Naive thymus-derived CD4-positive, alpha-beta T cell (primary cell): ENCODE data around the gene FBXL17. TPM values are rescaled to one million over a fixed set of nuclear protein-coding genes. Genes with fewer than 3 reads are reported as not detected.

Source experiments
- ATAC-seq: fragments of 150-1000 bp; cut with Tn5 transposase; 2 replicates; pipeline ENCODE4 v1.10.0; 2021; ENCODE audit warnings: mild to moderate bottlenecking, moderate library complexity
- CTCF ChIA-PET: fragments of 350-600 bp; sonication (Branson Sonifier 250); formaldehyde crosslinking; loops from one replicate; lab custom pipeline; 2021; ENCODE audit warnings: antibody characterized with exemption; lab: Charles Lee
- POLR2A ChIA-PET: fragments of 350-600 bp; sonication (Branson Sonifier 250); formaldehyde crosslinking; loops from one replicate; lab custom pipeline; 2021; ENCODE audit warnings: antibody characterized with exemption, inconsistent platforms; lab: Charles Lee
- DNase-seq, 9 donors: peaks; one replicate each; pipeline versions ENCODE4 v3.0.0 to v3.0.0-alpha.2; 2020 to 2022; ENCODE audit warnings: mixed read lengths in 1 of 9
- H3K27ac ChIP-seq: one replicate; pipeline ENCODE4 v1.7.0; 2013; ENCODE audit warnings: mild to moderate bottlenecking, low read depth, low read length, moderate library complexity
- H3K27me3 ChIP-seq, 2 donors: one replicate each; pipeline ENCODE4 v1.7.0; 2013; ENCODE audit warnings: low read length in 2 of 2, mild to moderate bottlenecking in 2 of 2, moderate library complexity in 2 of 2; ENCODE audit not compliant: control insufficient read depth in 2 of 2, insufficient read depth in 2 of 2
- H3K36me3 ChIP-seq, 3 experiments: 1 replicate in 2 of 3; 2 replicates in 1 of 3; pipeline ENCODE4 v1.7.0; 2013; ENCODE audit warnings: low read length in 3 of 3, mild to moderate bottlenecking in 3 of 3, moderate library complexity in 1 of 3; ENCODE audit not compliant: insufficient read depth in 3 of 3, control insufficient read depth in 2 of 3
- H3K4me1 ChIP-seq, 2 donors: one replicate each; pipeline ENCODE4 v1.7.0; 2013; ENCODE audit warnings: low read length in 2 of 2, mild to moderate bottlenecking in 2 of 2, moderate library complexity in 1 of 2; ENCODE audit not compliant: control insufficient read depth in 2 of 2, insufficient read depth in 2 of 2
- H3K4me3 ChIP-seq: 2 replicates; pipeline ENCODE4 v1.7.0; 2013; ENCODE audit warnings: mild to moderate bottlenecking, low read length
- H3K9me3 ChIP-seq, 3 experiments: 1 replicate in 2 of 3; 2 replicates in 1 of 3; pipeline ENCODE4 v1.7.0; 2013; ENCODE audit warnings: low read length in 3 of 3; ENCODE audit not compliant: control insufficient read depth in 2 of 3
- H3K27ac Mint-ChIP-seq, 9 donors: one replicate each; pipeline ENCODE4 v1.8.0; 2020 to 2022; ENCODE audit warnings: mixed read lengths in 9 of 9, mild to moderate bottlenecking in 8 of 9, moderate library complexity in 5 of 9, inconsistent platforms in 2 of 9
- H3K27me3 Mint-ChIP-seq, 5 donors: one replicate each; pipeline ENCODE4 v1.8.0; 2021 to 2022; ENCODE audit warnings: mixed read lengths in 5 of 5, mild to moderate bottlenecking in 1 of 5
- H3K36me3 Mint-ChIP-seq, 5 donors: one replicate each; pipeline ENCODE4 v1.8.0; 2020 to 2022; ENCODE audit warnings: mixed read lengths in 5 of 5, mild to moderate bottlenecking in 3 of 5, inconsistent platforms in 1 of 5
- H3K4me1 Mint-ChIP-seq, 7 donors: one replicate each; pipeline ENCODE4 v1.8.0; 2020 to 2022; ENCODE audit warnings: mixed read lengths in 7 of 7, mild to moderate bottlenecking in 3 of 7, inconsistent platforms in 1 of 7
- H3K4me3 Mint-ChIP-seq, 10 donors: one replicate each; pipeline ENCODE4 v1.8.0; 2020 to 2022; ENCODE audit warnings: mild to moderate bottlenecking in 10 of 10, mixed read lengths in 10 of 10, moderate library complexity in 6 of 10, inconsistent platforms in 2 of 10
- H3K9me3 Mint-ChIP-seq, 11 donors: one replicate each; pipeline ENCODE4 v1.8.0; 2020 to 2022; ENCODE audit warnings: mixed read lengths in 11 of 11, mild to moderate bottlenecking in 4 of 11, inconsistent platforms in 1 of 11, moderate library complexity in 1 of 11
- intact Hi-C, 2 donors: fragments of 100-400 bp; cut with micrococcal nuclease; formaldehyde crosslinking; loops; one replicate each; pipeline ENCODE4 v1.15.1; 2023
- polyA plus RNA-seq, 2 donors: library from polyadenylated mRNA; unstranded; fragments of 300-500 nt; fragmentation: Illumina TruSeq; gene quantifications; one replicate each; pipeline ENCODE4 v1.2.3, GENCODE V29; 2021
- total RNA-seq, 6 experiments: library from RNA in 5 of 6; stranded (reverse) in 5 of 6; gene quantifications; 1 replicate in 5 of 6; 2 replicates in 1 of 6; pipeline ENCODE4 v1.2.3 and lab custom pipeline; 2021 to 2026

FBXL17 gene
- total and polyA plus RNA-seq, 7 experiments from 2014 or later: 4.4 to 28.4 (median 19.6) TPM

GRCh38 chr5:108379722-108380530 lies 2.0 kb downstream of the FBXL17 start:
- Histone ChIP-seq H3K4me3 (peak overlapping the region; percentile 54), H3K36me3 (peaks cover 0 to 5% (median 0%) of the 10 kb centered on the region in 3 experiments), H3K27ac (peak overlapping the region; percentile 88), H3K4me1 (peaks cover 8 to 17% of the 10 kb centered on the region in 2 donors), H3K9me3 (peaks cover 0 to 18% (median 0%) of the 10 kb centered on the region in 3 experiments), H3K27me3 (no peaks in the 10 kb centered on the region)
- intact Hi-C loops: loop anchor here (2.0 to 5.0 kb wide), 2 partner anchors 15 to 463 kb away; no protein-coding TSS in a partner anchor
- ChIA-PET CTCF (no interaction called here), POLR2A (interaction anchor here (0.5 to 3.0 kb wide), 7 partner anchors 10 to 1523 kb away, joined by 3 to 42 read pairs (median 3); partner anchors contain the start of gene PJA2)
- Mint-ChIP-seq H3K27ac (peak overlapping the region; percentile 19 to 98 (median 78)), H3K27me3 (no peaks in the 10 kb centered on the region), H3K4me1 (peaks cover 13 to 47% (median 39%) of the 10 kb centered on the region in 7 donors), H3K9me3 (peaks cover 0 to 31% (median 18%) of the 10 kb centered on the region in 11 donors), H3K4me3 (peak overlapping the region; percentile 56 to 92 (median 80)), H3K36me3 (peaks cover 8 to 28% (median 19%) of the 10 kb centered on the region in 5 donors)
- ATAC-seq: no peak
- DNase-seq: peak in 2 of 9 donors; percentile 5 to 10

GRCh38 chr5:108375768-108376167 lies 6.1 kb downstream of the FBXL17 start:
- peaks cover 14 to 44% (median 36%) of the 10 kb centered on the region in 7 donors for H3K4me1 Mint-ChIP-seq
- peaks cover 3 to 57% (median 27%) of the 10 kb centered on the region in 11 donors for H3K9me3 Mint-ChIP-seq
- H3K27me3 ChIP-seq: no peaks in the 10 kb centered on the region

DNA sequence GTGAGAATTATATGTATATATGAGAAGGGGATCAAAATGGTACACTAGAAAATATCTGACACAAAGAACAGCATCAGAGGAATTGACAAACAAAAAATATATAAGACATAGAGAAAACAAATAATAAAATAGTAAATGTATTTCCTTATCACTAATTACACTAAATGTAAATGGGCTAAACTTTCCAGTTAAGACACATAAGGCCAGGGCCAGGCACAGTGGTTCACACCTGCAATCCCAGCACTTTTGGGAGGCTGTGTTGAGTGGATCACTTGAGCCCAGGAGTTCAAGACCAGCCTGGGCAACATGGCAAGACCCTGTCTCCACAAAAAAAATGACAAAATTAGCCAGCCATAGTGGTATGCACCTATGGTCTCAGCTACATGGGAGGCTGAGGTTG lies 8.5 kb downstream of the FBXL17 start:
- Histone ChIP-seq H3K27me3 (no peaks in the 10 kb centered on the region), H3K36me3 (no peaks in the 10 kb centered on the region), H3K9me3 (peaks cover 0 to 34% (median 0%) of the 10 kb centered on the region in 3 experiments), H3K4me3 (no peak overlapping the region), H3K4me1 (no peaks in the 10 kb centered on the region), H3K27ac (no peak overlapping the region)
- peaks cover 3 to 57% (median 27%) of the 10 kb centered on the region in 11 donors for H3K9me3 Mint-ChIP-seq
- ATAC-seq (no peak), DNase-seq (no peak)
- intact Hi-C loops: no loop called here
- H3K4me1 Mint-ChIP-seq: peaks cover 5 to 43% (median 30%) of the 10 kb centered on the region in 7 donors
- ChIA-PET CTCF (interaction anchor here (0.7 kb wide), 1 partner anchor 942 kb away, joined by 3 read pairs; no protein-coding TSS in a partner anchor), POLR2A (no interaction called here)
- H3K4me3 Mint-ChIP-seq: no peak overlapping the region
- no peaks in the 10 kb centered on the region for H3K27me3 Mint-ChIP-seq
- H3K36me3 Mint-ChIP-seq: peaks cover 18 to 50% (median 42%) of the 10 kb centered on the region in 5 donors
- no peak overlapping the region for H3K27ac Mint-ChIP-seq

More at GRCh38 chr5:108375768-108376167, 6.1 kb downstream of the FBXL17 start:
- Histone ChIP-seq H3K4me3 (no peak overlapping the region), H3K4me1 (peaks cover 0 to 10% of the 10 kb centered on the region in 2 donors), H3K27ac (no peak overlapping the region), H3K9me3 (peaks cover 0 to 34% (median 0%) of the 10 kb centered on the region in 3 experiments), H3K36me3 (no peaks in the 10 kb centered on the region)
- DNase-seq: no peak
- no peak for ATAC-seq
- H3K27me3 Mint-ChIP-seq: no peaks in the 10 kb centered on the region
- intact Hi-C loops: no loop called here
- H3K4me3 Mint-ChIP-seq: no peak overlapping the region
- POLR2A ChIA-PET: no interaction called here
- H3K27ac Mint-ChIP-seq: peak overlapping the region in 1 of 9 donors; percentile 65
- H3K36me3 Mint-ChIP-seq: peaks cover 18 to 50% (median 43%) of the 10 kb centered on the region in 5 donors
- CTCF ChIA-PET: no interaction called here

DNA sequence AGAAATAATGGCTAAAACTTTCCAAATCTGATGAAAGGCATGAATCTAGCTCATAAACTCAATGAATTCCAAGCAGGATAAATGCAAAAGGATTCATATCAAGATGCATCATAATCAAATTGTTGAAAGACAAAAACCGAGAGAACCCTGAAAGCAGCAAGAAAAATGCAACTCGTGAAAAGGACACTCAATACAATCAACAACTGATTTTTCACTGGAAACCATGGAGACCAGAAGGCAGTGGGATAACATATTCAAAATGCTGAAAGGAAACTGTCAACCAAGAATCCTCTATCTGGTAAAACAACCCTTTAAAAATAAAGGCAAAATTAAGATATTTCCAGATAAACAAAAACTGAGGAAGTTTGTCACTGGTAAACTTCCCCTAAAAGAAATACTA lies 9.5 kb downstream of the FBXL17 start:
- Mint-ChIP-seq H3K4me3 (no peak overlapping the region), H3K36me3 (peaks cover 16 to 47% (median 43%) of the 10 kb centered on the region in 5 donors), H3K9me3 (peaks cover 3 to 52% (median 27%) of the 10 kb centered on the region in 11 donors), H3K4me1 (peaks cover 5 to 47% (median 33%) of the 10 kb centered on the region in 7 donors), H3K27me3 (no peaks in the 10 kb centered on the region), H3K27ac (no peak overlapping the region)
- Histone ChIP-seq H3K4me1 (no peaks in the 10 kb centered on the region), H3K27ac (no peak overlapping the region), H3K36me3 (no peaks in the 10 kb centered on the region), H3K9me3 (peaks cover 0 to 31% (median 0%) of the 10 kb centered on the region in 3 experiments), H3K27me3 (no peaks in the 10 kb centered on the region), H3K4me3 (no peak overlapping the region)
- ATAC-seq (no peak), DNase-seq (no peak)
- ChIA-PET POLR2A (no interaction called here), CTCF (no interaction called here)
- intact Hi-C loops: no loop called here

- CTCF ChIA-PET: no interaction called here
- Histone ChIP-seq H3K27me3 (no peaks in the 10 kb centered on the region), H3K27ac (no peak overlapping the region), H3K4me3 (no peak overlapping the region), H3K4me1 (no peaks in the 10 kb centered on the region), H3K9me3 (peaks cover 0 to 28% (median 0%) of the 10 kb centered on the region in 3 experiments), H3K36me3 (no peaks in the 10 kb centered on the region)
- H3K4me1 Mint-ChIP-seq: peaks cover 5 to 50% (median 38%) of the 10 kb centered on the region in 7 donors
- intact Hi-C loops: no loop called here
- H3K36me3 Mint-ChIP-seq: peaks cover 13 to 50% (median 45%) of the 10 kb centered on the region in 5 donors
- POLR2A ChIA-PET: interaction anchor here (1.0 kb wide), 1 partner anchor 10 kb away, joined by 3 read pairs; no protein-coding TSS in a partner anchor
- H3K4me3 Mint-ChIP-seq: no peak overlapping the region
- ATAC-seq: no peak
- DNase-seq: no peak
- H3K27ac Mint-ChIP-seq: no peak overlapping the region
- no peaks in the 10 kb centered on the region for H3K27me3 Mint-ChIP-seq
- peaks cover 0 to 41% (median 24%) of the 10 kb centered on the region in 11 donors for H3K9me3 Mint-ChIP-seq
Measured at GRCh38 chr5:108371263-108371662, 10.6 kb downstream of the FBXL17 start.

- H3K4me3 Mint-ChIP-seq: no peak overlapping the region
- Histone ChIP-seq H3K27ac (no peak overlapping the region), H3K36me3 (peaks cover 0 to 6% (median 0%) of the 10 kb centered on the region in 3 experiments), H3K9me3 (peaks cover 0 to 12% (median 0%) of the 10 kb centered on the region in 3 experiments), H3K27me3 (no peaks in the 10 kb centered on the region), H3K4me1 (no peaks in the 10 kb centered on the region), H3K4me3 (no peak overlapping the region)
- peaks cover 5 to 57% (median 41%) of the 10 kb centered on the region in 7 donors for H3K4me1 Mint-ChIP-seq
- CTCF ChIA-PET: no interaction called here
- POLR2A ChIA-PET: interaction anchor here (1.0 kb wide), 1 partner anchor 11 kb away, joined by 3 read pairs; no protein-coding TSS in a partner anchor
- peak overlapping the region in 1 of 9 donors; percentile 35 for H3K27ac Mint-ChIP-seq
- peaks cover 4 to 34% (median 32%) of the 10 kb centered on the region in 5 donors for H3K36me3 Mint-ChIP-seq
- H3K27me3 Mint-ChIP-seq: no peaks in the 10 kb centered on the region
- DNase-seq (no peak), ATAC-seq (no peak)
- intact Hi-C loops: no loop called here
- peaks cover 0 to 20% (median 7%) of the 10 kb centered on the region in 11 donors for H3K9me3 Mint-ChIP-seq
Measured at GRCh38 chr5:108369167-108369566, 12.7 kb downstream of the FBXL17 start.
